RWPE1 (cell line): ENCODE measurements around the gene RHEB.

Experiments used
- CTCF ChIA-PET: fragments of 350-600 bp; sonication (Branson Sonifier 250); formaldehyde crosslinking; extraction: SDS; loops from one replicate; lab custom pipeline; 2021; lab: Yijun Ruan, JAX
- POLR2A ChIA-PET: fragments of 400-600 bp; formaldehyde crosslinking; extraction: SDS; loops from one replicate; lab custom pipeline; 2020; ENCODE audit warnings: antibody characterized with exemption; ENCODE audit not compliant: low non-redundant PET; lab: Yijun Ruan, JAX
- DNase-seq: peaks from one replicate; pipeline ENCODE4 v3.0.0; 2012; ENCODE audit warnings: low spot score
- H3K27ac ChIP-seq: fragments of 450-650 bp; 2 replicates; pipeline ENCODE4 v1.5.1; 2017
- CTCF ChIP-seq: fragments of 450-650 bp; conservative IDR thresholded peaks from 2 replicates; pipeline ENCODE4 v1.5.1; 2017; ENCODE audit warnings: low read depth, mild to moderate bottlenecking

The RHEB gene

DNA sequence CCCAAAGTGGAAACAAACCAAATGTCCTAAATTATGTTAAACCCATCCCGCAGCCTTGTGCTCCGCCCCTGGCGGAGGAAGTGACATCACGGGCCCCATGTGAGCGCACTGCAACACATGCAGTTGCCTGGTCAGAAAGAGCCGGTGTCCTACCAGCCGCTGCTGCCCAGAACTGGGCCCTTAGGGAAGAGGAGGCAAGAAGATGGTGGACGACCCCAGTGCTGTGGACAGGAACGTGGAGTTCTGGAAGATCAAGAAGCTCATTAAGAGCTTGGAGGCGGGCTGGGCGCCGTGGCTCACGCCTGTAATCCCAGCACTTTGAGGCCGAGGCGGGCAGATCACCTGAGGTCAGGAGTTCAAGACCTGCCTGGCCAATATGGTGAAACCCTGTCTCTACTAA lies 18.0 kb downstream of the RHEB start:
- POLR2A ChIA-PET = interaction anchor here (0.6 kb wide), 1 partner anchor 13 kb away, joined by 3 read pairs; no protein-coding TSS in a partner anchor
- TF ChIP-seq CTCF = no peak
- CTCF ChIA-PET = interaction anchor here (0.6 kb wide), 1 partner anchor 199 kb away, joined by 3 read pairs; no protein-coding TSS in a partner anchor
- H3K27ac ChIP-seq = peak overlapping the region; percentile 12; the same call in 1 of the 2 replicates
- DNase-seq = no peak

DNA sequence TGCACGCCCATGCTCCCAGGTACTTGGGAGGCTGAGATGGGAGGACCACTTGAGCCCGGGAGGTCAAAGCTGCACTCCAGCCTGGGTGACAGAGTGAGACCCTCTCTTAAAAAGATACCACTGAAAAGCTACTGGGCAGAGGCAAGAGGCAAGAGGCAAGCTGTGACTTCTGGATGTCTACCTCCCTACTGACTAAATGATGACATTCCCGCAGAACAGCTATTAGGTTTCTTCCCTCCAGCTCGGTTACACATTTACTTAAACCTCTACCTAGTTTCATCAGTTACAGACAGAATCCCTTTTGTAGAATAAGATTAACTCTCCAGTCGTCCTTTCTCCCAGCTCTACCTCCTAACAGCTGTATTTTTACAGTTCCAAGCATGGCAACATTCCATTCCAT lies 21.2 kb downstream of the RHEB start:
- ChIA-PET POLR2A (no interaction called here), CTCF (no interaction called here)
- TF ChIP-seq CTCF = no peak
- DNase-seq = no peak
- H3K27ac ChIP-seq = no peak overlapping the region

DNA sequence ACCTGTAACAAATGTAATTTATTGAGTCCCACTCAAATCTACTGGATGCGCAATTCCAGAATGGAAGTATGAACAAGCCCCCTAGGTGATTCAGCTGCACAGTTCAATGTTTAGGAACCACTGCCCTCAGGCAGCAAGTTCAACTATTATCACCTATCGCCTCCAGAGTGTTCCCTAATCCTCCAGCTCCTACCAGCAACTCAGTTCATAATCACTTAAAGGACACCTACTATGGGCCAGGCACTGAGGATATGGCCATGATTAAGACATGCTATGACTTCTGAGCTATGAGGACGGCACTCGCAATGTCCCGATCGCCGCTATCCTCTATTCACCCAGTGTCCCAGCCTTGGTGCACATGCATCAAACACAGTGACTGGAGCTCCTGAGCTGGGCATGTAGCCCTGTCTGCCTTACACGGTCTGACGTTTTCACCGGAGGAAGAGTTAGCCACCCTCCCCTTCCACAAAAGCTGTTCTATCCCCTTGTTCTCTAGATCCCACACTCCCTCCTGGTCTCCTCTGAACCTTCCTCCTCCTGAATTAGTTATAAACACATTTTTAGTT lies 22.3 kb downstream of the RHEB start:
- no peak for TF ChIP-seq CTCF
- no peak overlapping the region for H3K27ac ChIP-seq
- ChIA-PET CTCF (no interaction called here), POLR2A (no interaction called here)
- DNase-seq = no peak

DNA sequence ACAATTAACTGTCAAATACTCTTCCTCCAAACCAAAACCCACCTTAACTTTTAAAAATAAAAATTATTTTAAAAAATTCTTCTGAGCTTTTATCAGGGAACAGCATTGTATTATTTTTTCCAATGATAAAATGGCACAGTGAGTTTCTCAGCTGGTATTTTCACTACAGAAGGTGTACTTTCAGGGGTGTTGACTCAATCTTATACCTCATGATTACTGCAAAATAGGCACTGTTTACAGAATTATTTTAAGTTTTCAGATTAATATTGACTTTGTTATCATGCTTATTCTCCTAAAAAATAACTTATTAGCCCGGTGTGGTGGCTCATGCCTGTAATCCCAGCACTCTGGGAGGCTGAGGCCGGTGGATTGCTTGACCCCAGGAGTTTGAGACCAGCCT lies 24.3 kb downstream of the RHEB start:
- no peak for TF ChIP-seq CTCF
- DNase-seq = no peak
- POLR2A ChIA-PET = no interaction called here
- H3K27ac ChIP-seq = peak overlapping the region; percentile 30
- CTCF ChIA-PET = no interaction called here

DNA sequence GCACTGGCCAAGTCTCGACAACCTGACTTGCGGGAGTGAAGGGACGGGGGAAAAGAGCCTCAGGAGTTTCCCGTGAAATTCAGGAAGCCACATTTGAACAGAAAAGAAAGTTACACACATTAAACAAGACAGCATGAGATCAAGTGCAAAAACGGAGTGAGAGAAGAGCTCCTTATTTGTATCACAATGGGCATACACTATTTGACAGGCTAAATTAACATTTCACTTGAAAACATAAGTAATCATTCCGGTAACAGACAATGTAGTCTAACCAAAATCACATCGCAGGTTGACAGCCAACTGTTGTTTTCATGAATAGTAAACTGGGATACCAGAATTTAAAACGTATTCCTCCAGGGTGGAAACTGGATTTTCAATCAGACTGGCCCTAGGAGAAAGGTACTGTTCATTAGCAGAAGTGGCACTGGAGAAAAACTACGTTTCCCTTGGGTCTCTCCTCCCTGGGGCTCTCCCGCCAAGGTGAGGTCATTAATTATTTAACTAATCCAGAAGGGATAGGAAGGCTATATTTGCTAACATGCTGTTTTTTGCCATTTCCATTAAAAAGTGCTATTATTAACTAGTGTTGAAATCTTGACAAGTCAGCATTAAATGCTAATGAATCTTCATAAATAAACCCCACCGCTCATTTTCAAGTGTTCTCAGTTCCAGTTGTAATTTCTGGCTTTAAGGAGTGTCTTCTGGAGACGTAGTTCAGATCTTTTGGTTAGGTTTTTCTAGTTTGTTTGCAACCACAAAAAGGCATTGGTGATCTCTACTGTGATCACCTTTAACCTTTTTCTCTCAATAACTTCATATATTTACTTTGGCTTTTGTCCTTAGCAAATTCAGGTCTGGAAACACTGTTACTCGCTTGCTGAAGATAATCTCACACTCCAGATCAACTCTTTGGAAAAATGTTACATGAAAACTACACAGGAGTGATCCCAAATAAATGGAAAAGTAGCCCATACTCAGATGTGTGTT lies 25.1 kb downstream of the RHEB start:
- TF ChIP-seq CTCF = no peak
- CTCF ChIA-PET = no interaction called here
- peak overlapping the region; percentile 36; the same call in 1 of the 2 replicates for H3K27ac ChIP-seq
- DNase-seq = no peak
- POLR2A ChIA-PET = no interaction called here

GRCh38 chr7:151493083-151493482 lies 26.6 kb downstream of the RHEB start:
- no peak for TF ChIP-seq CTCF
- peak overlapping the region; percentile 77 for H3K27ac ChIP-seq
- POLR2A ChIA-PET = no interaction called here
- DNase-seq = no peak
- CTCF ChIA-PET = no interaction called here
